ENCODE measurements around the gene FLNC.

The FLNC gene

DNA sequence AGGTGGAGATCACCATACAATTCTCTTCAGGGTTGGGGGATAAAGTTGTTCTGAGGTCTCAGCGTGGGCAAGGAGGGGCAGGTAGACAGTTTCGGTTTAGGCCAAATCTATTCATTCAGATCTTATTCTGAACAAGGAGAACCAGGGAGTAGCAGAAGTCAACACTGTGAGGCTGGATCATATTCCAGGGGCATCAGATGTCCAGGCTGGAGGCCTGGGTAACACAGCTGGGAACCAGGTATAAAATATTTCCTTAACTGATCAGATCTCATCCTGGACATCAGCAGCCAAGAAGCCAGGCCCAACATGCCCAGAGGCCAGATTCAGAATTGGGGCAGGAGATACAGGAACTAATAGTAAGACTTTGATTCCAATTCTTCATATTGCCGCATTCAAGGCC lies 19.2 kb upstream of the FLNC start:
- H3K4me3 ChIP-seq (replicated peaks; ENCODE audit: low read depth, low read length), result no peak overlapping the region
- DNase-seq (ENCODE audit: extremely low read depth, low read depth), result no peak
- TF ChIP-seq, protein P1, sequence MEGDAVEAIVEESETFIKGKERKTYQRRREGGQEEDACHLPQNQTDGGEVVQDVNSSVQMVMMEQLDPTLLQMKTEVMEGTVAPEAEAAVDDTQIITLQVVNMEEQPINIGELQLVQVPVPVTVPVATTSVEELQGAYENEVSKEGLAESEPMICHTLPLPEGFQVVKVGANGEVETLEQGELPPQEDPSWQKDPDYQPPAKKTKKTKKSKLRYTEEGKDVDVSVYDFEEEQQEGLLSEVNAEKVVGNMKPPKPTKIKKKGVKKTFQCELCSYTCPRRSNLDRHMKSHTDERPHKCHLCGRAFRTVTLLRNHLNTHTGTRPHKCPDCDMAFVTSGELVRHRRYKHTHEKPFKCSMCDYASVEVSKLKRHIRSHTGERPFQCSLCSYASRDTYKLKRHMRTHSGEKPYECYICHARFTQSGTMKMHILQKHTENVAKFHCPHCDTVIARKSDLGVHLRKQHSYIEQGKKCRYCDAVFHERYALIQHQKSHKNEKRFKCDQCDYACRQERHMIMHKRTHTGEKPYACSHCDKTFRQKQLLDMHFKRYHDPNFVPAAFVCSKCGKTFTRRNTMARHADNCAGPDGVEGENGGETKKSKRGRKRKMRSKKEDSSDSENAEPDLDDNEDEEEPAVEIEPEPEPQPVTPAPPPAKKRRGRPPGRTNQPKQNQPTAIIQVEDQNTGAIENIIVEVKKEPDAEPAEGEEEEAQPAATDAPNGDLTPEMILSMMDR (IDR thresholded peaks at IDR 0.05; ENCODE audit: low read depth, low read length, missing control alignments), result no peak

DNA sequence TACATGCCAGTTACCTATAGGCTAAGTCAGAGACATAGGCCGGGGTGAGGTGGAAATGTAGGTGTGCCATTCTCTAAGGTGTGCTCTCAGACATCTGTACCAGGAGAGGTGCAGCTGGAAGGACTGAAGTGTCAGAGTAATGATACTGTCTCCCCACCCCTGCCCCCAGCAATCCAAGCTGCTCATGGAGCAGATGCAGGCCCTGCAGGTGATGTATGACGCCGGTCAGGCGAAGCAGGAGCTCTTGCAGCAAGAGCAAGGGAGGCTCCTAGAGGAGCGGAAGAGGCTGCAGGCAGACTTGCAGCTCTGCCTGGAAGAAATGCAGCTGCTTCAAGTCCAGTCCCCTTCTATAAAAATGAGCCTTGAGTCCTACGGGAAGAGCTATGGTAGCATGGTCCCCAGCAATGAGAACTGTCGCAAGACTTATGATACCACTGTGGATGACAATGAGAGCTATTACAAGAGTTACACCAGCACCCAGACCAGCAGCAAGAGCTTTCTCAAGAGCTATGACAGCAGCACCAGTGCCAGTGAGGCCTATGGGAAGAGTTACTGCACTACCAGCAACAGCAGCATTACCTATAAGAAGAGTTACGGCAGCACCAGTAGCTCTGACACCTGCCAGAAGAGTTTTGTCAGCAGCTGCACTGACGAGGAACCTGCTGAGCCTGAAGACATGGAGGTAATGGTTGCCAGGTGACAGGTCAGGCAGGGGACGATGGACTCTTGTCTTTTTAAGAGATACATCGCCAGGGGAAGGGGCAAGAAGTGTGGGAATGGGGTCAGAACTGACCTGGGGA lies 18.4 kb upstream of the FLNC start:
- H3K4me3 ChIP-seq (replicated peaks; ENCODE audit: low read depth, low read length), result no peak overlapping the region
- TF ChIP-seq, protein P1 (IDR thresholded peaks at IDR 0.05; ENCODE audit: low read depth, low read length, missing control alignments), result no peak
- no peak for DNase-seq (ENCODE audit: extremely low read depth, low read depth)

DNA sequence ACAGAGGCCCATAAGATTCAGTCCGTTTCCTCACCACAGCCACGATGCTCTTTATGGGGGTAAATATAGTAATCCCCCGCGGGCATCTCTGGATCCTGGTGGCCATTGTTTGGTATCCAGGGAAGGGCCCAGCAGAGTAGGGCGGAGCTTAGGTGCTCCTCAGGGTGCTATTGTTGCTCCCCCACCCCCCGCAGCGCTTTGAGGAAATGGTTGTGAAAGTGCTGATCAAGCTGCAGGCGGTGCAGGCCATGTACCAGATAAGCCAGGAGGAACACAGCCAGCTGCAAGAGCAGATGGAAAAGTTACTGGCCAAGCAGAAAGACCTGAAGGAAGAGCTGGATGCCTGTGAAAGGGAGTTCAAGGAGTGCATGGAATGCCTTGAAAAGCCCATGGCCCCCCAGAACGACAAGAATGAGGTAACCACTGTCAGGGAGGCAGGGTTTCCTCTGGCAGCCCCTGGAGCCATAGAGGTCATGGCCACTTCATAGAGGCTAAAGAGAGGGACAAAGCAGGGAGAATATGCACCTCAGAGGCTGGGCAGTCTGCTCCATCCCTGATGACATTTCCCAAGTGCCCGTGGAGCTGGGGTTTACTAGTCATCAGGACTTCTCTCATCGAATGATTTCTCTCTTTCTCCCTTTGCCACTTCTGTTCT lies 17.6 kb upstream of the FLNC start:
- DNase-seq (ENCODE audit: extremely low read depth, low read depth), result no peak

DNA sequence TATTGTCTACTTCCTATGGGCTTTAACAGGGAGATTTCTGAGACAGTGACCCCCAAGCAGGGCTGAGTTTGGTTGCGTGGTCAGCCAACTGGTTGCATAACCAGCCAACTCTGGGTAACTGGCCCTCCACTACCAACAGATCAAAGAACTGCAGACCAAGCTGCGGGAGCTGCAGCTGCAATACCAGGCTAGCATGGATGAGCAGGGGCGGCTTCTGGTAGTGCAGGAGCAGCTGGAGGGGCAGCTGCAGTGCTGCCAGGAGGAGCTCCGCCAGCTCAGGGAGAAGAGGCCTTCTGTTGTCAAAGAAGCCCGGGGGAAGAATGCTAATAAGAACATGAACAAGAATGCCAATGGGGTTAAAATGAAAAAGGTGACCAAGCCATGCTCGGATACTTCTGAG lies 15.7 kb upstream of the FLNC start:
- no peak overlapping the region for H3K4me3 ChIP-seq (replicated peaks; ENCODE audit: low read depth, low read length)
- TF ChIP-seq, protein P1 (IDR thresholded peaks at IDR 0.05; ENCODE audit: low read depth, low read length, missing control alignments), result no peak
- DNase-seq (ENCODE audit: extremely low read depth, low read depth), result no peak

More for the DNA sequence above, 17.6 kb upstream of the FLNC start:
- TF ChIP-seq, protein P1 (IDR thresholded peaks at IDR 0.05; ENCODE audit: low read depth, low read length, missing control alignments), result no peak
- no peak overlapping the region for H3K4me3 ChIP-seq (replicated peaks; ENCODE audit: low read depth, low read length)

DNA sequence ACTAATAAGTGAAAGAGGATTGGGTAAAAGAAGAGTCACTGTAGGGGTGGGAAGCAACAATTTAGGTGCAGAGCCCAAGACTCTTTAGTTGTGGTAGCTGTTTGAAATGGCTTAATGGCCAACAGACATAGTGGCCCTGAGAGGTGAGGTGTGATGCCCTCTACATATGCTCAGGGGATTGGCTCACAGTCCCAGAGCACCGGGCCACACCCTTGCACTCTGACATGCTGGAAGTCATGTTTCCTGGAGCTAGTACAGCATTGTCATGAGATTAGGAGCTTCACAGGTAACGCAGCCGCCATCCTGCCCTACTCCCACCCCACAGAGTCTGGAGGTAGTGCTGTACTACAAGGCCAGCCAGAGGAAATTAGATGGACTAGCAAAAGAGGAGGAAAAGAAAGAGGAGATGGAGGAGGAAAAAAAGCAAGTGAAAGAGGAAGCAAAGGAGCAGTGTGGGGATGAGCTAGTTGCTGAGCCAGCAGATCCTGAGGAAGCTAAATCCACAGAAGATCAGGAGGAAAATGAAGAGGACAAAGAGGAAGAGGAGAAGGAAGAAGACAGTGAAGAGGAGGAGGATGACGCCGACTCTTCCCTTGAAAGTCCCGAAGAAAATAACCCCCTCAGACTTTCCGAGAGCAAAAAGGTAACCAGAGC lies 14.8 kb upstream of the FLNC start:
- no peak for DNase-seq (ENCODE audit: extremely low read depth, low read depth)
- H3K4me3 ChIP-seq (replicated peaks; ENCODE audit: low read depth, low read length), result no peak overlapping the region
- TF ChIP-seq, protein P1 (IDR thresholded peaks at IDR 0.05; ENCODE audit: low read depth, low read length, missing control alignments), result no peak

DNA sequence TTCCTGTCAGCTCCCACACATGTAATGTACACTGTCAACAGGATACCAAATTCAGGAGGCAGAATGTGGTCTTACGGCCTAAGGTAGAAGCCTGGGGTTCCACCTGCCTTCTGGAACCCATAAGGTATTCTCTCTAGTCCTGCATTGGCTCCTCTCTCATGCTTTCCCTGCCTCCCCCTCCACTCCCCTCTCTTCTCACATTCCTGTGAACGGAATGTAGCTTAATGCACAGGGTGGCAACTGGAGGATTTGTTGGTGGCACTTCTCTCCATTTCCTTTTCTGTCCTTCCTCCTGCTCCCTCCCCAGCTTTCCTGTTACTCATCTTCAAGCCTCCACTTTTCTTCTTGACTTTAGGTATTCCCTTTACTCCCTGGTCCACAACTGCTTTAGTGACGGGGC lies 11.5 kb upstream of the FLNC start:
- H3K4me3 ChIP-seq (replicated peaks; ENCODE audit: low read depth, low read length), result no peak overlapping the region
- DNase-seq (ENCODE audit: extremely low read depth, low read depth), result no peak
- TF ChIP-seq, protein P1 (IDR thresholded peaks at IDR 0.05; ENCODE audit: low read depth, low read length, missing control alignments), result no peak
